ENCODE results near the gene AFMID.
"Not testable (repeated sequence)": the region's sequence is repeated elsewhere in the genome, so short reads cannot be mapped to it uniquely, and the experiment has no call there.

DNA sequence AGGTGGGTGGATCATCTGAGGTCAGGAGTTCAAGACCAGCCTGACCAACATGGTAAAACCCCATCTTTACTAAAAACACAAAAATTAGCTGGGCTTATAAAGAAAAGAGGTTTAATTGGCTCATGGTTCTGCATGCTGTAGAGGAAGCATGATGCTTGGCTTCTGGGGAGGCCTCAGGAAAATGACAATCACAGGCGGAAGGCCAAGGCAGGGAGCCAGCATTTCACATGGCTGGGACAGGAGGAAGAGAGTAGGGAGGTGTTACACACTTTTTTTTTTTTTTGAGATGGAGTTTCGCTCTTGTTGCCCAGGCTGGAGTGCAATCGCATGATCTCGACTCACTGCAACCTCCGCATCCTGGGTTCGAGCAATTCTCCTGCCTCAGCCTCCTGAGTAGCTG is 47.9 kb downstream of the AFMID start:
- TF ChIP-seq CTCF (conservative IDR thresholded peaks at IDR 0.05); EZH2 (IDR thresholded peaks at IDR 0.05; ENCODE audit: low read depth): not testable (repeated sequence)
